Hepatocyte (in vitro differentiated cells): ENCODE measurements around the gene CSMD2.

ENCODE experiments used
- CTCF ChIP-seq: fragments of 200-600 bp; sonication (generic); IDR thresholded peaks from 2 replicates; pipeline ENCODE4 v1.5.1; 2016; ENCODE audit warnings: antibody characterized with exemption, mild to moderate bottlenecking; ENCODE audit not compliant: poor library complexity
- EZH2 ChIP-seq: fragments of 200-600 bp; sonication (generic); IDR thresholded peaks from 2 replicates; pipeline ENCODE4 v1.6.1; 2016; ENCODE audit warnings: antibody characterized with exemption, mild to moderate bottlenecking, borderline replicate concordance
- EZH2phosphoT487 ChIP-seq: fragments of 200-600 bp; sonication (generic); IDR thresholded peaks from one replicate; pipeline ENCODE4 v1.6.1; 2018; ENCODE audit warnings: antibody characterized with exemption, mild to moderate bottlenecking, low read depth, moderate library complexity; ENCODE audit not compliant: unreplicated experiment, severe bottlenecking

- TF ChIP-seq EZH2phosphoT487 (no peak), CTCF (no peak), EZH2 (no peak)
Measured at GRCh38 chr1:34176830-34177603, 12.0 kb upstream of the CSMD2 start, which contains the start of gene C1orf94.
